ENCODE data around the gene CFLAR.

GRCh38 chr2:201130524-201131186 lies 14.7 kb downstream of the CFLAR start:
- TF ChIP-seq CTCF (IDR thresholded peaks at IDR 0.05) (no peak), POLR2A (IDR thresholded peaks at IDR 0.05) (no peak)

All from thyroid gland (tissue), 4 donors.